Cardiac fibroblast (primary cell): ENCODE results near the gene LGALS7.
"Not testable (repeated sequence)": the region's sequence is repeated elsewhere in the genome, so short reads cannot be mapped to it uniquely, and the experiment has no call there.

Experiments used
- DNase-seq, 2 donors: peaks; one replicate each; pipeline versions ENCODE4 v3.0.0 to v3.0.0-alpha.2; 2010; ENCODE audit warnings: low read depth in 2 of 2
- H3K4me3 ChIP-seq, 2 donors: replicated peaks in 1 of 2; 1 replicate in 1 of 2; 2 replicates in 1 of 2; pipeline ENCODE4 v1.5.1; 2011; ENCODE audit warnings: low read depth in 2 of 2, low read length in 2 of 2, mild to moderate bottlenecking in 2 of 2, moderate library complexity in 1 of 2
- TF ChIP-seq, protein P1 (sequence below): IDR thresholded peaks from one replicate; pipeline ENCODE4 v1.5.1; 2011; ENCODE audit warnings: low read depth, mild to moderate bottlenecking, low read length, inconsistent platforms

The LGALS7 gene

DNA sequence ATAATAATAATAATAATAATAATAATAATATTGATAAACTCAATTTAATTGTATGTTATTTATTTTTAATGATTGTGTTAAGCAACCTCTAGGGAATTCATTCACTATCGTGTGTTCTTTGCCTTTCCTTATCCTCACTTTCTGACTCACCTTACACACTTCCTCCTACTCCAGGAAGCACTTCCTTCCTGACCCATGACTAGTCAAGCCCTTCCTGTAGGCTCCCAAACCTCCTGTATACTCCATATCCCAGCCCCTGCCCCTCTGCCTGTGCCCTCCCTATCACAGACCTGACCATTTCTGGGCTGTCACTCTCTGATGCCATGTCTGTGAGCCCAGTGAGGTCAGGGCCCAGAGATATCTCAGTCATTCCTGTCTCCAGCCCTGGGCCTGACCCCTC lies 31.9 kb upstream of the LGALS7 start:
- no peak overlapping the region for H3K4me3 ChIP-seq
- TF ChIP-seq, protein P1, sequence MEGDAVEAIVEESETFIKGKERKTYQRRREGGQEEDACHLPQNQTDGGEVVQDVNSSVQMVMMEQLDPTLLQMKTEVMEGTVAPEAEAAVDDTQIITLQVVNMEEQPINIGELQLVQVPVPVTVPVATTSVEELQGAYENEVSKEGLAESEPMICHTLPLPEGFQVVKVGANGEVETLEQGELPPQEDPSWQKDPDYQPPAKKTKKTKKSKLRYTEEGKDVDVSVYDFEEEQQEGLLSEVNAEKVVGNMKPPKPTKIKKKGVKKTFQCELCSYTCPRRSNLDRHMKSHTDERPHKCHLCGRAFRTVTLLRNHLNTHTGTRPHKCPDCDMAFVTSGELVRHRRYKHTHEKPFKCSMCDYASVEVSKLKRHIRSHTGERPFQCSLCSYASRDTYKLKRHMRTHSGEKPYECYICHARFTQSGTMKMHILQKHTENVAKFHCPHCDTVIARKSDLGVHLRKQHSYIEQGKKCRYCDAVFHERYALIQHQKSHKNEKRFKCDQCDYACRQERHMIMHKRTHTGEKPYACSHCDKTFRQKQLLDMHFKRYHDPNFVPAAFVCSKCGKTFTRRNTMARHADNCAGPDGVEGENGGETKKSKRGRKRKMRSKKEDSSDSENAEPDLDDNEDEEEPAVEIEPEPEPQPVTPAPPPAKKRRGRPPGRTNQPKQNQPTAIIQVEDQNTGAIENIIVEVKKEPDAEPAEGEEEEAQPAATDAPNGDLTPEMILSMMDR, result no peak
- peak; percentile 13 to 32 for DNase-seq

DNA sequence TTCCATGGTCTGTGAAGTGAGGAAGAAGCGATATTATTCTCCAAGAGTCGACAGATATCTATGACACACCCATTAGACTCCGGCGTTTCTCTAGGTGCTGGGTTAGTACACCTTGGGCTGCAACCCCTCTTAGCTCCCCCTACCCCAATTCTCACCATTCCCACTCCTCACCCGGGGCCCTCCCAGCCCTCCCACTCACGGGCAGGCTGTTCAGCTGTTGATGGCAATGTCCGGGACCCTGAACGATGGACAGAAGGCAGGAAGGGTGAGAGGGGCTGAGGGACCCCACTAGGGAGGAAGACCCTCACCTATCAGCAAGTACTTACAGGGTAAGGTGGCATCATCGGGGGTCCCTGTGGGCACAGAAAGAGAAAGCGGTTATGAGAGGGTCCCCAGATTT lies 30.2 kb upstream of the LGALS7 start:
- H3K4me3 ChIP-seq, result no peak overlapping the region
- no peak for DNase-seq
- TF ChIP-seq, protein P1, result no peak

DNA sequence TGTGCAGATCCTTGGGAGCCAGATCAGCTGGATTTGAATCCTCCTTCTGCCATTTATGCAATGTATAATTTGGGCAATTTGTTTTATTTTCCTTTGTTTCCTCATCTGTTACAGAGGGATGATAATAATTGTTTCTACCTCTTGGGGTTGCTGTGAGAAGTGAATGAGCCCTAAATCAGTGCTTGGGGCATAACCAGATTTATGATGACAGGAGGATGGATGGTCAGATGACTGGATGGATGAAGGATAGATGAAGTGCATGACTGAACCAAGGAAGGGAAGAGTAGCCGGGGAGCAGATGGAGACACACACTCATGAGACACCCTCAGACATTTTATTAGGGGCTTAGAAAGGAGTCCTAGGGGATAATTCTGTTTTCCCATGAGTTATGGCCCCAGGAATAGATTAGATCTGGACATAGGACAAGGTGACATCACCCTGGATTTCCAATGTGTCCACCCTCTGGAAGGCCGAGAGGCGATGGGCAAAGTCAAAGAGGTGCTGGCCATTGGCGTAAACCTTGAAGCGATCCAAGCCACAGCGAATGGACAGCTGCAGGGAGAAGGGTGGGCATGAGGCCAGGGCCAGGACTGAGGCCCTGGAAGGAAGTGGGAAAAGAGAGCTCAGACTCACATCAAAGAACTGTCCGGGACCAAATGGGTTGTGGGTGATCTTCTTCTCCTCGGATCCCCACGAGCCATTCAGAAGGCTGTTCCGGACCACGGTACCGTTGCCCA lies 28.2 kb upstream of the LGALS7 start:
- TF ChIP-seq, protein P1, result no peak
- no peak for DNase-seq
- H3K4me3 ChIP-seq, result no peak overlapping the region

DNA sequence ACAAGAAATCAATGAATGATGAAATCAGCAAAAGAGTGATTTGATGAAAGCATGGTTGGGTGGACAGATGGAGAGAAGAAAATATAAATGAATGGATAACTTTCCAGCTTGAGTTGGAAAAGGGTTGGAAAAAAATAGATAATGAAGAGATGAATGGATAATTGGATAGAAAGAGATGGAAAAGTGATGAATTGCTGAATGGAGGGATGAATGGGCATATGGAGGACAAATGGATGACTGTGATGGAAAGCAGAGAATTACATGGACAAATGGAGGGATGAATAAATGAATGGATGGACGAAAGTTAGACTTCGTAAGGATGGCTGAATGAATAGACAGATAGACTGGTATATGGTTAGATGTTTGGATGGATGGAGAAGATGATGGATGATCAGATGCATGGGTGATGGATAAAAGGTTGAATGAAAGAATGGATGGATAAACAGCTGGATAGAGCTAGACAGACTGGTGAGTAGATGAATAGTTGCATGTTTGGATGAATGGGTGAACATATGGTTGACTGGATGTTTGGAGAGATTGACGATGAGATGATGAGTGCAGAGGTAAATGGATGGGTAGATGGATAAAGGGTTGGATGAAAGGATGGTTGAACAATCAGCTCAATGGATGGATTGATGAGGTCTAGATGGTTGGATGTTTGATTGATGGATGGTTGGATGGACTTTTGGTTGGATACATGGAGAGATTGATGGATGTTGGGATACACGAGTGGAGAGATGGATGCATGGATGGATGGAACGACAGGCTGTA lies 27.4 kb upstream of the LGALS7 start:
- no peak for DNase-seq
- H3K4me3 ChIP-seq, result no peak overlapping the region
- TF ChIP-seq, protein P1, result no peak

DNA sequence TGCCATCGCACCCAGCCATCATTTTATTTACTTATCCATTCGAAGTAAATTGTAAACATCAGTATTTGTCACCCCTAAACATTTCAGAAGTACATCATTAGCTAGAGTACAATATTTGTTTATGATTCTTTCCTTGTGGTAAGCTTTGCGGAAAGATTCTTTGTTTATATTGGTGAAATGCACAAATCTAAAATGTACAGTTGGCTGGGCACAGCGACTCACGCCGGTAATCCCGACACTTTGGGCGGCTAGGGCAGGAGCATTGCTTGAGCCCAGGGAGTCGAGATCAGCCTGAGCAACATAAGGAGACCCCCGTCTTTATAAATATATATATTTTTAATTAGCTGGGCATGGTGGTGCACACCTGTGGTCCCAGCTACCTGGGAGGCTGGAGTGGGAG lies 25.8 kb upstream of the LGALS7 start:
- H3K4me3 ChIP-seq, result no peak overlapping the region
- no peak for DNase-seq
- TF ChIP-seq, protein P1, result no peak

DNA sequence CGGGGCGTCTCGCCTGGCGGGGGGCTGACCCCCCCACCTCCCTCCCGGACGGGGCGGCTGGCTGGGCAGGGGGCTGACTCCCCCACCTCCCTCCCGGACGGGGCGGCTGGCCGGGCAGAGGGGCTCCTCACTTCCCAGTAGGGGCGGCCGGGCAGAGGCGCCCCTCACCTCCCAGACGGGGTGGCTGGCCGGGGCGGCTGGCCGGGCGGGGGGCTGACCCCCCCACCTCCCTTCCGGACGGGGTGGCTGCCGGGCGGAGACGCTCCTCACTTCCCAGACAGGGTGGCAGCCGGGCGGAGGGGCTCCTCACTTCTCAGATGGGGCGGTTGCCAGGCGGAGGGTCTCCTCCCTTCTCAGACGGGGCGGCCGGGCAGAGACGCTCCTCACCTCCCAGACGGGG lies 24.5 kb upstream of the LGALS7 start:
- DNase-seq, H3K4me3 ChIP-seq: not testable (repeated sequence)

DNA sequence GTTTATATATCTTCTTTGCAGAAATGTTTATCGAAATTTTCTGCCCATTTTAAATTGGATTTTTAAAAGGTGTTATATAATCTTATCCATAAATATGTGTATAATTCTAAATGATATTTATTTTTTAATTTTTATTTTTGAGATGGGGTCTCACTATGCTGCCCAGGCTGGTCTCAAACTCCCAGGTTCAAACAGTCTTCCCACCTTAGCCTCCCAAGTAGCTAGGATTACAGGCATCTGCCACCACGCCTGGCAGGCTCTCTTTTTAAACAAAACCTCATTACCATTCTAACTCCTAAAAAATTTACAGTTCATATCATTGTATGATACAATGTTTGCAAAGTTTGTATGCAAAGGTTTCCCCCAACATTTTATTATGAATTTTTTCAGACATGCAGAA lies 22.8 kb upstream of the LGALS7 start:
- DNase-seq, result no peak
- H3K4me3 ChIP-seq, result no peak overlapping the region
- TF ChIP-seq, protein P1, result no peak
